ENCODE data around the gene PEPD. TPM values are rescaled to one million over a fixed set of nuclear protein-coding genes. Genes with fewer than 3 reads are reported as not detected.
A peak's percentile ranks its signal among the peaks of the same experiment; 100 is the strongest.

The PEPD gene
- total RNA-seq, 1 experiment from 2014 or later: 40.5 TPM

- TF ChIP-seq FOSL1 (IDR thresholded peaks at IDR 0.05; ENCODE audit: low read depth) (no peak), POLR2AphosphoS5 (IDR thresholded peaks at IDR 0.05; ENCODE audit: low read depth, low read length) (no peak), YY1 (IDR thresholded peaks at IDR 0.05; ENCODE audit: extremely low read depth, insufficient replicate concordance, low read depth, low read length) (no peak), ZNF274 (IDR thresholded peaks at IDR 0.05; ENCODE audit: low read depth, low read length) (no peak), SIN3A (IDR thresholded peaks at IDR 0.05; ENCODE audit: low read depth) (no peak)
These were observed 89.6 kb downstream of the PEPD start (continued) for GRCh38 chr19:33432015-33432414.

GRCh38 chr19:33430674-33431277 is 90.8 kb downstream of the PEPD start:
- ChIA-PET RAD21 (ENCODE audit: low non-redundant PET in 1 of 2, low total read pairs in 2 of 2, uncharacterized antibody in 2 of 2, unreplicated experiment in 2 of 2) (interaction anchor here (0.6 to 1.2 kb wide), 5 partner anchors 15 to 340 kb away, joined by 3 to 5 read pairs (median 4); no protein-coding TSS in a partner anchor), CTCF (interaction anchor here (0.6 to 1.2 kb wide), 15 partner anchors 9 to 1282 kb away, joined by 3 to 52 read pairs (median 4); no protein-coding TSS in a partner anchor), POLR2A (no interaction called here)
- no peak overlapping the region for H3K9ac ChIP-seq (ENCODE audit: low read length)
- no peaks in the 10 kb centered on the region for H3K36me3 ChIP-seq (ENCODE audit: control insufficient read depth in 1 of 2, insufficient read depth in 2 of 2, low read length in 2 of 2)
- no peak overlapping the region for H3K4me3 ChIP-seq (replicated peaks in 1 of 2; ENCODE audit: low read depth in 1 of 2, low read length in 2 of 2)
- no peaks in the 10 kb centered on the region for H3K4me1 ChIP-seq (ENCODE audit: control insufficient read depth in 1 of 2, insufficient read depth in 2 of 2, low read length in 2 of 2)
- DNase-seq (ENCODE audit: low read depth, low spot score) (peak; percentile 22), ATAC-seq (peak; percentile 98)
- no peaks in the 10 kb centered on the region for H3K79me2 ChIP-seq (ENCODE audit: insufficient read depth, low read length)
- BruUV-seq (replicated peaks): no TSS peak
- intact Hi-C loops (cut with micrococcal nuclease): loop anchor here (1.0 kb wide), 1 partner anchor 341 kb away; no protein-coding TSS in a partner anchor
- H3K4me2 ChIP-seq (ENCODE audit: low read length): no peak overlapping the region
- H2AFZ ChIP-seq (ENCODE audit: low read depth, low read length, poor library complexity, severe bottlenecking): no peak overlapping the region
- H3K27ac ChIP-seq (ENCODE audit: low read depth, low read length): no peak overlapping the region
- no peaks in the 10 kb centered on the region for H3K9me2 ChIP-seq (ENCODE audit: insufficient read depth)
- TF ChIP-seq CTCF (IDR thresholded peaks at IDR 0.05 in 2 of 3, conservative IDR thresholded peaks at IDR 0.05 in 1 of 3; ENCODE audit: borderline replicate concordance in 1 of 3, insufficient read depth in 1 of 3, low read depth in 2 of 3, low read length in 2 of 3): peak; percentile 56 to 95 (median 91); a peak in 5 of 6 replicates
- peak; percentile 78 for TF ChIP-seq RAD21 (IDR thresholded peaks at IDR 0.05; ENCODE audit: low read depth)
- TF ChIP-seq ATF3 (IDR thresholded peaks at IDR 0.05): no peak
- no peaks in the 10 kb centered on the region for H4K20me1 ChIP-seq (ENCODE audit: insufficient read depth)
- no peaks in the 10 kb centered on the region for H3K9me3 ChIP-seq (ENCODE audit: control insufficient read depth in 1 of 2, insufficient read depth in 1 of 2, low read depth in 1 of 2, low read length in 2 of 2)
- H3K27me3 ChIP-seq (ENCODE audit: insufficient read depth, low read length): no peaks in the 10 kb centered on the region

Data from HCT116 (cell line).